ENCODE results near the gene SDCBP2.

DNA sequence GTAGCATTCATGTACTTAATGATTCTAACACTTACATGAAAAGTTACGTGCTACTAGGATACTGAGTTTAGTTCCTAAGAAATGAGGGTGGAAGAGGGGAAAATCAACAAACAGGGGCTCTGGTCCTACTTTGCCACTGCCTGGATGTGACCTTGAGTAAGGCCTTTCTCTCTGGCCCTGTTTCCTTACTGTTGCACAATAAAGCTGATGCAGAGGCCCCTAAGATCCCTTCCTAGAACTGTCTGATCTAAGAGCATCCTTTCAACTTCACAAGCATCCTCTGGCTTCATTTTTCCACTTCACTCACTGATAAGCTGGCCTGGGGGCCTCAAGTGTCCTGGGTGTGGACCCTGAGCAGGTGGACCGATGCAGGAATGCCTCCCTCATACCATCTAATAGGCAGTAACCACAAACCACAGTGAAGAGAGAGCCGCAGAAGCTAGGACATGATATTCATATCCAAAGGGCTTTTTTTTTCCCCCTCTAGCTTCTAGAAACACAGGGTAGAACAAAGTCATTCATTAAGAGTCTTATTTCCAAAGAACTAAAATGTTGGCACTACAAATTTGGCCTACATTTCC is 42.4 kb upstream of the SDCBP2 start:
- no peak for TF ChIP-seq GATA2 (IDR thresholded peaks at IDR 0.05; ENCODE audit: low read depth, low read length)
- no peak for TF ChIP-seq GATA3 (IDR thresholded peaks at IDR 0.05; ENCODE audit: low read depth, low read length)
